Colonic mucosa (tissue), 4 donors: Measurements from ENCODE around the gene KDM4B. TPM values are rescaled to one million over a fixed set of nuclear protein-coding genes. Genes with fewer than 3 reads are reported as not detected.
"Not testable (repeated sequence)": the region's sequence is repeated elsewhere in the genome, so short reads cannot be mapped to it uniquely, and the experiment has no call there.

Experiments
- DNase-seq: peaks from one replicate; pipeline ENCODE4 v3.0.0-alpha.2; 2020
- H3K27ac ChIP-seq: fragments of 200-600 bp; one replicate; pipeline ENCODE4 v1.8.0; 2021
- H3K27me3 ChIP-seq: fragments of 200-600 bp; one replicate; pipeline ENCODE4 v1.8.0; 2021
- H3K36me3 ChIP-seq: fragments of 200-600 bp; one replicate; pipeline ENCODE4 v1.8.0; 2021
- H3K4me1 ChIP-seq: fragments of 200-600 bp; one replicate; pipeline ENCODE4 v1.8.0; 2021; ENCODE audit warnings: mild to moderate bottlenecking
- H3K4me3 ChIP-seq: fragments of 200-600 bp; one replicate; pipeline ENCODE4 v1.8.0; 2021
- H3K9ac ChIP-seq, 2 donors: one replicate each; pipeline ENCODE4 v1.7.0; 2013; ENCODE audit warnings: control low read depth in 2 of 2, low read depth in 2 of 2, low read length in 2 of 2
- H3K9me3 ChIP-seq: fragments of 200-600 bp; one replicate; pipeline ENCODE4 v1.8.0; 2021
- intact Hi-C: fragments of 100-400 bp; cut with DNase I; formaldehyde crosslinking; loops from one replicate; pipeline ENCODE4 v1.14.1; 2022
- total RNA-seq, 2 donors: library from RNA; stranded (reverse); fragmentation: NEBNext Ultra II Directional in 1 of 2; extraction: Animal tissue kit (Norgen Biotek cat#: 25700) in 1 of 2; gene quantifications; one replicate each; pipeline ENCODE4 v1.2.1, GENCODE V29; 2021
- TF ChIP-seq, protein P1 (sequence below): fragments of 200-600 bp; IDR thresholded peaks from one replicate; pipeline ENCODE4 v1.8.0; 2022; ENCODE audit warnings: antibody characterized with exemption, mild to moderate bottlenecking
- donor health status: healthy.
- donor health status: DM: no; HTN: no; CAD: no.
- donor health status: DM: no; HTN: no; CAD: no.

The KDM4B gene
- total RNA-seq, 2 donors from 2014 or later: 35.2 to 52.9 TPM

DNA sequence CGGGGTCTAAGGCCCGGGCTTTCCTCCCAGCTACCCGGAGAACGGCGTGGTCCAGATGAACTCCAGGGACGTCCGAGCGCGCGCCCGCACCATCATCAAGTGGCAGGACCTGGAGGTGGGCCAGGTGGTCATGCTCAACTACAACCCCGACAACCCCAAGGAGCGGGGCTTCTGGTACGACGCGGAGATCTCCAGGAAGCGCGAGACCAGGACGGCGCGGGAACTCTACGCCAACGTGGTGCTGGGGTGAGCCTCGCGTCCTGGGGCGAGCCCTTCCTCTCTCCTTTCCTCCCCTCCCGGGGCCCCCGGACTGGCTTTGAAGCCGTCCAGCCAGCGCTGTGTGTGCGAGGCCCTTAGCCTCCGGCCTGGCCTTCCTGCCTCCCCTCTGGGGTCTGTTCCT, 36.2 kb upstream of the KDM4B start:
- intact Hi-C loops: no loop called here
- Histone ChIP-seq H3K9ac (no peak overlapping the region), H3K4me1 (no peaks in the 10 kb centered on the region), H3K4me3 (no peak overlapping the region), H3K27ac (no peak overlapping the region), H3K36me3 (no peaks in the 10 kb centered on the region), H3K27me3 (no peaks in the 10 kb centered on the region), H3K9me3 (no peaks in the 10 kb centered on the region)
- TF ChIP-seq, protein P1, sequence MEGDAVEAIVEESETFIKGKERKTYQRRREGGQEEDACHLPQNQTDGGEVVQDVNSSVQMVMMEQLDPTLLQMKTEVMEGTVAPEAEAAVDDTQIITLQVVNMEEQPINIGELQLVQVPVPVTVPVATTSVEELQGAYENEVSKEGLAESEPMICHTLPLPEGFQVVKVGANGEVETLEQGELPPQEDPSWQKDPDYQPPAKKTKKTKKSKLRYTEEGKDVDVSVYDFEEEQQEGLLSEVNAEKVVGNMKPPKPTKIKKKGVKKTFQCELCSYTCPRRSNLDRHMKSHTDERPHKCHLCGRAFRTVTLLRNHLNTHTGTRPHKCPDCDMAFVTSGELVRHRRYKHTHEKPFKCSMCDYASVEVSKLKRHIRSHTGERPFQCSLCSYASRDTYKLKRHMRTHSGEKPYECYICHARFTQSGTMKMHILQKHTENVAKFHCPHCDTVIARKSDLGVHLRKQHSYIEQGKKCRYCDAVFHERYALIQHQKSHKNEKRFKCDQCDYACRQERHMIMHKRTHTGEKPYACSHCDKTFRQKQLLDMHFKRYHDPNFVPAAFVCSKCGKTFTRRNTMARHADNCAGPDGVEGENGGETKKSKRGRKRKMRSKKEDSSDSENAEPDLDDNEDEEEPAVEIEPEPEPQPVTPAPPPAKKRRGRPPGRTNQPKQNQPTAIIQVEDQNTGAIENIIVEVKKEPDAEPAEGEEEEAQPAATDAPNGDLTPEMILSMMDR: no peak
- no peak for DNase-seq

DNA sequence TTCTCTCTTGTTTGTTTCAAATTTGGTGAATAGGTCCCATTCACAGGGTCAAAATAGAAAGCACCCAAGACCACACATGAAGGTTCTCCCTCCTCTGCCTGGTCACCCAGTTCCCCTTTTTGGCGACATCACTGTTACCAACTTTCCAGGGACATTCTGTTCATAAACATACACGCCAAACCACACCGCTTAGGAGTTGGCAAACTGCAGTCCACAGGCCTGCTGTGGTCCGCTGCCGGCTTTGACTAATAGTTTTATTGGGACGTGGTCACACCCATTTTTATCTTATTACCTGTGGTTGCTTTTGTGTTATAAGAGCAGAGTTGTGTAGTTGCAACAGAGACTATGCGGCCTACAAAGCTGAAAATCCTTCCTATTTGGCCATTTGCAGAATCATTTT, 35.4 kb upstream of the KDM4B start:
- H3K4me3 ChIP-seq: no peak overlapping the region
- no peaks in the 10 kb centered on the region for H3K36me3 ChIP-seq
- no peaks in the 10 kb centered on the region for H3K27me3 ChIP-seq
- TF ChIP-seq, protein P1: no peak
- no peak overlapping the region for H3K27ac ChIP-seq
- no peaks in the 10 kb centered on the region for H3K9me3 ChIP-seq
- H3K9ac ChIP-seq: no peak overlapping the region
- intact Hi-C loops: no loop called here
- H3K4me1 ChIP-seq: no peaks in the 10 kb centered on the region
- no peak for DNase-seq

DNA sequence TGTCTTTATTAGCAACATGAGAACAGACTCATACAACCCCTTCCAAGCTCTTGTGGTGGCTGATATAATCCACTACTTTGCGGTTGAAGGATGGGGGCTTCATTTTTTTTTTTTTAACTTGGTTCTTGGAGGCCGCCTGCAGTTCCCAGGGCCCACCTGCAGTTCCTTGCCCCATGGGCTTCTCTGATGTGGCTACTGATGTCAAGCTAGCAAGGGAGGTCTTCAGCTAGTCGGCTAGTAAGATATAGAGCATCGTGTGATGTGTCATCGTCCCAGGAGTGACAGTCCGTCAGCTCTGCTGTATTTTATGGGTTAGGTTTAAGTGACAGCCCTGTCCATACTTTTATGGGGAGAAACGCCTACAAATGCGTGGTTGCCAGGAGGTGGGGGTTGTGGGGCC, 33.5 kb upstream of the KDM4B start:
- Histone ChIP-seq H3K36me3 (no peaks in the 10 kb centered on the region), H3K4me3 (no peak overlapping the region), H3K4me1 (no peaks in the 10 kb centered on the region), H3K9me3 (no peaks in the 10 kb centered on the region), H3K27ac (no peak overlapping the region), H3K27me3 (no peaks in the 10 kb centered on the region), H3K9ac (no peak overlapping the region)
- TF ChIP-seq, protein P1: no peak
- DNase-seq: no peak
- intact Hi-C loops: no loop called here

DNA sequence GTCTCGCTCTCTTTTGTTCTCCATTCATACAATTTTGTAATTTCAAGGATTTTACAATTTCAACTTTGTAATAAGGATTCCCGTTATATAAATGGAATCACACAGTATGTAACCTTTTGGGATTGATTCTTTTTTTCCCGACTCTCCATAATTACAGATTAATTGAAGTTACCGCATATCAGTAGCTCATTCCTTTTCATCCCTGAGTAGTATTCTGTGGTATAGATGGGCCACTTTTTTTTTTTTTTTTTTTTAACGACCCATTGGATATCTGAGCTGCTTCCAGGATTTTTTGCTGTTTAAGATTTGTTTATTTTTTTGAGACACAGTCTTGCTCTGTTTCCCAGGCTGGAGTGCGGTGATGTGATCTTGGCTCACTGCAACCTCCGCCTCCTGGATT, 31.9 kb upstream of the KDM4B start:
- TF ChIP-seq, protein P1: no peak
- Histone ChIP-seq H3K9me3 (no peaks in the 10 kb centered on the region), H3K4me3 (no peak overlapping the region), H3K9ac (no peak overlapping the region), H3K27me3 (no peaks in the 10 kb centered on the region), H3K36me3 (no peaks in the 10 kb centered on the region), H3K4me1 (no peaks in the 10 kb centered on the region), H3K27ac (no peak overlapping the region)
- intact Hi-C loops: no loop called here
- DNase-seq: no peak

DNA sequence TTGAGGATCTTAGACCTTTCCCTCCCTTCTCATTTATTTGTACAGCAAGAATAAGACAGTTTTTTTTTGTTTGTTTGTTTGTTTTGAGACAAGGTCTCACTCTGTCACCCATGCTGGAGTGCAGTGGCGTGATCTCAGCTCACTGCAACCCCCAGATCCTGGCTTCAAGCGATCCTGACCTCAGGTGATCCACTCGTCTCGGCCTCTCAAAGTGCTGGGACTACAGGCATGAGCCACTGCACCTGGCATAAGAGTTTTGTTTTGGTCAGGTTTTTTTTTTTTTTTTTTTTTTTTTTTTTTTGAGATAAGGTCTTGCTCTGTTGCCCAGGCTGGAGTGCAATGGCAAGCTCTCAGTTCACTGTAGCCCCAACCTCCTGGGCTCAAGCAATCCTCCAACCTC, 30.5 kb upstream of the KDM4B start:
- intact Hi-C loops, H3K9ac ChIP-seq: not testable (repeated sequence)

DNA sequence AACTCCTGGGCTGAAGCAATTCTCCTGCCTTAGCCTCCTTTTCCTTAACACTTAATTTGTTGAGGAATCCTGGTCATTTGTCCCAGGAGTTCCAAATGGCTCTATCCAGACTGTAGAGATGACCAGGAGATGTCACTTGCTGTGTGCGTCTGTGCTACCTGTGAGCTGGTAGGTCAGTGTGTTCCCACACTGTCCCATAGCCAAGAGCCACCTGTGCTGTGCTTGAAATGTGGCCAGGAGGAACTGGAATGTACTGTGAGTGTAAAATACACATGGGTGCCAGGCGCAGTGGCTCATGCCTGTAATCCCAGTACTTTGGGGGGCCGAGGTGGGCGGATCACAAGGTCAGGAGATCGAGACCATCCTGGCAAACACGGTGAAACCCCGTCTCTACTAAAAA, 29.4 kb upstream of the KDM4B start:
- H3K4me3 ChIP-seq: no peak overlapping the region
- H3K9me3 ChIP-seq: no peaks in the 10 kb centered on the region
- H3K27ac ChIP-seq: no peak overlapping the region
- DNase-seq: no peak
- H3K9ac ChIP-seq: no peak overlapping the region
- TF ChIP-seq, protein P1: no peak
- intact Hi-C loops: no loop called here
- H3K36me3 ChIP-seq: no peaks in the 10 kb centered on the region
- no peaks in the 10 kb centered on the region for H3K4me1 ChIP-seq
- H3K27me3 ChIP-seq: no peaks in the 10 kb centered on the region

More for the DNA sequence above, 30.5 kb upstream of the KDM4B start:
- not testable (repeated sequence) for H3K9me3 ChIP-seq, H3K4me3 ChIP-seq, H3K27me3 ChIP-seq, H3K4me1 ChIP-seq, H3K36me3 ChIP-seq, DNase-seq, H3K27ac ChIP-seq

DNA sequence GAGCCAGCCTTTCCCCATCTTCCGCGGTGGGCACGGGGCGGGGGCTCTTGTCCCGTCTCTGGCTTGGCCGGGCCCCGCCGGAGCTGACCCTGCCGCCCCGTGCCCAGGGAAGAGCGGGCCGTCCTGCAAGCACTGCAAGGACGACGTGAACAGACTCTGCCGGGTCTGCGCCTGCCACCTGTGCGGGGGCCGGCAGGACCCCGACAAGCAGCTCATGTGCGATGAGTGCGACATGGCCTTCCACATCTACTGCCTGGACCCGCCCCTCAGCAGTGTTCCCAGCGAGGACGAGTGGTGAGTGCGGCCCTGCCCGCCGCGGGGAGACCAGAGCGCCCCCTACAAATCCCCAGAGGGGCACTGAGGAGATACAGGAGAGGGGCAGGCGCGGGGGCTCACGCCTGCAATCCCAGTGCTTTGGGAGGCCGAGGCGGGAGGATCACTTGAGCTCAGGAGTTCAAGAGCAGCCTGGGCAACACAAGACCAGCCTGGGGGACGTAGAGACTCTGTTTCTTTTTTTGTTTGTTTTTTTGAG, 27.2 kb upstream of the KDM4B start:
- H3K9me3 ChIP-seq, H3K4me3 ChIP-seq, H3K27ac ChIP-seq, H3K4me1 ChIP-seq, H3K27me3 ChIP-seq, H3K36me3 ChIP-seq, H3K9ac ChIP-seq, DNase-seq, intact Hi-C loops: not testable (repeated sequence)

DNA sequence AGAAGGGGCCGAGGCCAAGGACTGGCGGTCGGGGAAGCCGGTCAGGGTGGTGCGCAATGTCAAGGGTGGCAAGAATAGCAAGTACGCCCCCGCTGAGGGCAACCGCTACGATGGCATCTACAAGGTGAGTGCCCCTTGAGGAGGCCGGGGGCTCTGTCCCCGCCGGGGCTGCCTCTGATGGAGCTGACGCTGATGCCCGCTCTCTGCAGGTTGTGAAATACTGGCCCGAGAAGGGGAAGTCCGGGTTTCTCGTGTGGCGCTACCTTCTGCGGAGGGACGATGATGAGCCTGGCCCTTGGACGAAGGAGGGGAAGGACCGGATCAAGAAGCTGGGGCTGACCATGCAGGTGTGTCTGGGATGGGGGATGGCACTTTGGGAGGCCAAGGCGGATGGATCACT, 18.3 kb upstream of the KDM4B start:
- H3K27ac ChIP-seq, H3K4me1 ChIP-seq, H3K36me3 ChIP-seq, intact Hi-C loops, H3K4me3 ChIP-seq, H3K9me3 ChIP-seq, H3K9ac ChIP-seq, DNase-seq, H3K27me3 ChIP-seq: not testable (repeated sequence)
